Measurements from ENCODE around the gene TUT7.

DNA sequence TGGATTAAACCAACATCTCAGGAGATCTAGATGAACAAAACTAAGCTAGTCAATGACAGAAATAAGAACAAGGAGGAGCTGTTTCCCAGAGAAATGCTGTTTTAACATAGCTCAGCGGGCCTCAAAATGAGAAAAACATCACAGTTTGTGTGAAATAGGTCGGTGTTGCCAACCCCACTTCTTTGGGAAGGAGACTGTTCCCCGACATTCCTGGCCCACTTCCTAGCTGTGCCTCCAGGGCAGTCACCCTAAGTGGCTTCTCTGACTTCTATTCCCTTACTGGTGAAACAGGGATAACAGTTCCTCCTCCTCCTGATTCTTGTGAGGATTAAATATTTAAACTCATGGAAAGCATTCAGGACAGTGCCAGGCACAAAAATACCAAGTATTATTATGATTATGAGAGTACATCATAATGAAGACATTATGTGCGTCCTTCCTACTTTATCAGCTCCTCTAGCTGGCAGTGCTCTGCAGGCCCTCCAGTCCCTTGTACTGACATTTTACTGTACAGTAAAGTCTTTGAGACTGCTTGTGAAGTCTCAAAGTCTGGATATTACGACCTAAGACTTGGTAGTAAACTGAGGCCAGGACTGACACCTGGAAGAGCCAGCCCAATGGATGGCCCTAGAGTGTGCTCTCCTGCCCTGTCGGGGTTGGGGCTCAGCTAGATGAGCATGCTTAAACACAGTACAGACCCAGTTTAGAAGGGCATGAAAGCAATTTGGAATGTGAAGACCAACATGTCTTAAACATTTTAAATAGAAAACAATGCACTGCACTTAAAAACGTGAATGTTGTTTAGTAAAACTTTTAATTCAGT, 79.2 kb downstream of the TUT7 start:
- TF ChIP-seq EZH2 (IDR thresholded peaks at IDR 0.05; ENCODE audit: insufficient read depth, poor library complexity, severe bottlenecking) (no peak), EZH2phosphoT487 (IDR thresholded peaks at IDR 0.05; ENCODE audit: insufficient read depth, low read depth) (no peak)
